HG03103 (cell line): ENCODE data around the gene DHRS4.
"Not testable (repeated sequence)": the region's sequence is repeated elsewhere in the genome, so short reads cannot be mapped to it uniquely, and the experiment has no call there.

Experiments used
- ATAC-seq: cut with Tn5 transposase; IDR thresholded peaks from one replicate; pipeline ENCODE4 v1.9.1; 2021; ENCODE audit warnings: low read depth; ENCODE audit not compliant: unreplicated experiment

Gene DHRS4

DNA sequence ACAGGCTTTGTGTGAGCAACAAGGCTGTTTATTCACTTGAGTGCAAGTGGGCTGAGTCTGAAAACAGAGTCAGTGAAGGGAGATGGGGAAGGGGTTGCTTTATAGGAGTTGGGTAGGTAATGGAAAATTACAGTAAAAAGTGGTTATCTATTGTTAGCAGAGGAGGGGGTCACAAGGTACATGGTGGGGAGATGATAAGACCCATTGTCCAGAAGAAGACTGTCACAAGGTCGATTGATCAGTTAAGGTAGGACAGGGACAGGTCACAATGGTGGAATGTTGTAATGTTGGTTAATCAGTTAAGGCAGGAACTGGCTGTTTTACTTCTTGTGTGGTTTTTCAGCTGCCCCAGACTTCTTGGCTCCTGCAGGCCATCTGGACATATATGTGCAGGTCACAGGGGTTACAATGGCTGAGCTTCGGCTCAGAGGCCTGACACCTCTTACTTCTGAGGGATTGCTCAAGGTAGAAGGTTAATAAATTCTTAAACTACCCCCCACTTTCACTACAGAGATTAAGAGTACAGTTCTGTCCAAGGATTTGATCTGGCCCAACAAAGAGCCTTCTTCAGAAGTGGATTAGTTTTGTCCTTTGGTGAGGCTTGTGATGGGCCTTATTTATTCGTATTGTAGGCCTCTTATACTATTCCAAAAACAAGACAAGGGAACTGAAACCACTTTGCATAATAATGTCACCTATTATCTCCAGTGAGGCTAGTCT, 13.8 kb upstream of the DHRS4 start:
- no peak for ATAC-seq

- no peak for ATAC-seq
These were observed 12.3 kb upstream of the DHRS4 start for GRCh38 chr14:23941230-23941629.

DNA sequence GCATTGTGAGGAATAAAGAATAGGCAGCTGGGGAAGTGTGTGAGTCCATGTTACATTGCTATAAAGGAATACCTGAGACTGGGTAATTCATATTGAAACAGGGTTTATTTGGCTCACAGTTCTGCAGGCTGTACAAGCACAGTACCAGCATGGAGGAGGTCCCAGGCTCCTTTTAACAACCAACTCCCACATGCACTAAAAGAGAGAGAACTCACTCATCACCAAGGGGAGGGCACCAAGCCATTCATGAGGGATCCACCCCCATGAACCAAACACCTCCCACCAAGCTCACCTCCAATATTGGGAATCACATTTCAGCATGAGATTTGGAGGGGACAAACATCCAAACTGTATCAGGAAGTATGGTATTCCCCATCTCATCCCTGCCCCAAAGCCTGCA, 11.9 kb upstream of the DHRS4 start:
- ATAC-seq = no peak

DNA sequence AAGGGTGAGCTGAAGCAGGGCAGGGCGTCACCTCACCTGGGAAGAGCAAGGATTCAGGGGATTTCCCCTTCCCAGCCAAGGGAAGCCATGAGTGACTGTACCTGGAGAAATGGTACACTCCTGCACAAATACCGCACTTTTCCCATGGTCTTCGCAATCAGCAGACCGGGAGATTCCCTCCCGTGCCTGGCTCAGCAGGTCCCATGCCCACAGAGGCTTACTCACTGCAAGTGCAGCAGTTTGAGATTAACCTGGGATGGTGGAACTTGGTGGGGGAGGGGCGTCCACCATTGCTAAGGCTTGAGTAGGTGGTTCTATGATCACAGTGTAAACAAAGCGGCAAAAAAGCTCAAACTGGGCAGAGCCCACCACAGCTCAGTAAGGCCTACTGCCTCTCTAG, 11.0 kb upstream of the DHRS4 start:
- ATAC-seq = no peak

DNA sequence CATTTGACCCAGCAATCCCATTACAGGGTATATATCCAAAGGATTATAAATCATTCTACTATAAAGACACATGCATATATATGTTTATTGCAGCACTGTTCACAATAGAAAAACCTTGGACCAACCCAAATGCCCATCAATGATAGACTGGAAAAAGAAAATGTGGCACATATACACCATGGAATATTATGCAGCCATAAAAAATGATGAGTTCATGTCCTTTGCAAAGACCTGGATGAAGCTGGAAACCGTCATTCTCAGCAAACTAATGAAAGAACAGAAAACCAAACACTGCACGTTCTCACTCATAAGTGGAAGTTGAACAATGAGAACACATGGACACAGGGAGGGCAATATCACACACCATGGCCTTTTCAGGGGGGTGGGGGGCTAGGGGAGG, 4.5 kb upstream of the DHRS4 start:
- ATAC-seq = not testable (repeated sequence)

GRCh38 chr14:23950411-23951135, 3.0 kb upstream of the DHRS4 start:
- ATAC-seq = no peak

DNA sequence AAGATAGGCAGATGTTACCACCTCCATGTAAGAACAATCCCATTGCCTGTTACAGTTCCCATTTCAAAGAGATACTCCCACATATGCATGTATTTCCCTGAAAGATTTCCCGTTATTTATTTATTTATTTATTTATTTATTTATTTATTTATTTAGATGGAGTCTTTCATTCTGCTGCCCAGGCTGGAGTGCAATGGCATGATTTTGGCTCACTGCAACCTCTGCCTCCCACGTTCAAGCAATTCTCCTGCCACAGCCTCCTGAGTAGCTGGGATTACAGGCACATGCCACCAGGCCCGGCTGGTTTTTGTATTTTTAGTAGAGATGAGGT, 2.5 kb upstream of the DHRS4 start:
- not testable (repeated sequence) for ATAC-seq

- no peak for ATAC-seq
These were observed 1.9 kb upstream of the DHRS4 start for GRCh38 chr14:23951590-23952201.

DNA sequence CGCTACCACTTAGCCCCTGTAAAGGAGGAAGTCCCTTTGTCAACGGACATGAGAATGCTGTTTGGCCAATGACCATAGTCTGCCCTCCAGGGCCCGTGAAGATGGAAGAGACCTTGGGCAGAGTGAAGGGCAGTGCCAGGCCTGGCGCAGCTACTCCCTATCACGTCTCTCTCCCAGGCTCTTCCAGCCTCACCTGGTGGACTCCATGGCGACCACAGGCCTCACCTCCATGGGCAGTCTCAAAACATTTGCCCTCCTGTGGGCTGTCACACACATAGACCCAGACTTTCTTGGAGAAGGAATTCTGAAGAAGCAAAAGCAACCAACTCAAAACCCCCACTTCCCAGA, 480 bp upstream of the DHRS4 start:
- not testable (repeated sequence) for ATAC-seq

- ATAC-seq = peak; percentile 14
These were observed 677 bp downstream of the DHRS4 start for GRCh38 chr14:23954279-23954614.

GRCh38 chr14:23954965-23955364, 1.4 kb downstream of the DHRS4 start:
- not testable (repeated sequence) for ATAC-seq

- ATAC-seq = not testable (repeated sequence)
These were observed 2.2 kb downstream of the DHRS4 start for GRCh38 chr14:23955811-23956210.

DNA sequence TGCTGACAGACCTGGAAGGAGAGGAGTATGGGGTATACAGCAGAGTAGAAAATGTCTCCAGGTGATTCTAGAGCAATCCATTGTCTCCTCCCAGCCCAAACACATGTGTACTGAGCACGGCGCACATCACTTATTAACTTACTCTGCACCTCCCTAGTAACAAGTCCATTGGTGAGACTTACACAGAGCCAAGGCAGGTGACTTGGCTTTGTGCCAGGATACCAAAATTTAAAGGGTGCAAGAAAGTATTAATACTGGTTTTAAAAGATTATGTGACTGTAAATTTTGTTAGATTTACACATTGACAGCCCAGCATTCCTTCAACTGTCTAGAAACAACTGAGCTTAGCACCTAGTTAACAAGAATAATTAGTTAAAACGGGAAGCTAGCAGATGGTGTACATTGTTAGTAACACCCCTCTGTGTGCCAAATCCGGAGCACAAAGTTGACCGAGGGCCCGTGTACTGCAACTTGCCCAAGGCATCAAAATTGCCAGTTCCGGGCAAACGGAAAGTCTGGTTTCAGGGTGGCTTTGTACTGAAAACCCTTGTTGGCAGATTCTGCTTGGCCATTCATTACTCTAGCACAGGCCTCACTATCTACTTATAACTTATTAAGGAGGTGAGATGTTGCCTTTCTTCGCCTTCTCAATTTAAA, 4.5 kb downstream of the DHRS4 start:
- not testable (repeated sequence) for ATAC-seq

DNA sequence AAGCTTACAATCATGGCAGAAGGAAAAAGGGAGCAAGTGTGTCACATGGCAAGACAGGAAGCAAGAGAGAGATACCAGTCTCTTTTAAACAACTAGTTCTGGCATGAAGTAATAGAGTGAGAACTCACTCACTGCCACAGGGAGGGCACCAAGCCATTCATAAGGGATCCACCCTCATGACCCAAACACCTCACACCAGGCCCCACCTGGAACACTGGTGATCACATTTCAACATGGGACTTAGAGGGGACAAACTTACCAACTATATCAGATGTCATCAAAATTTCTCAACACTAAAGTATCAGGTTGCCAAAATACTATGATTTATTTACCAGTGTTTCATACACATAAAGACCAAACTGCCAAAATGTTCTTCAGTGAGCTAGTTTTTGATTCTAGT, 7.3 kb downstream of the DHRS4 start:
- not testable (repeated sequence) for ATAC-seq

DNA sequence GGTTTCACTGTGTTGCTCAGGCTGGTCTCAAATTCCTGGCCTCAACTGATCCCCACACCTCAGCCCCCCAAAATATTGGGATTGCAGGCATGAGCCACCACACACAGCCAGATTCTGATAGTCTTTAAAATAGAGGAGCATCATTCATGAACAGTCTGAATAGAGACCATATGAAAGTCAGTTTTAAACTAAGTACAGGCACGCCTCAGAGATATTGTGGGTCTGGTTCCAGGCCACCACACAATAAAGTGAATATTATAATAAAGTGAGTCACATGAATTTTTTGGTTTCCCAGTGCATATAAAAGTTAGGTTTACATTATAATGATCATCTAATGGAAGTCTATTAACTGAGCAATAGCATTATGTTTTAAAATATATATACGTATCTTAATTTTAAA, 8.1 kb downstream of the DHRS4 start:
- ATAC-seq = not testable (repeated sequence)

DNA sequence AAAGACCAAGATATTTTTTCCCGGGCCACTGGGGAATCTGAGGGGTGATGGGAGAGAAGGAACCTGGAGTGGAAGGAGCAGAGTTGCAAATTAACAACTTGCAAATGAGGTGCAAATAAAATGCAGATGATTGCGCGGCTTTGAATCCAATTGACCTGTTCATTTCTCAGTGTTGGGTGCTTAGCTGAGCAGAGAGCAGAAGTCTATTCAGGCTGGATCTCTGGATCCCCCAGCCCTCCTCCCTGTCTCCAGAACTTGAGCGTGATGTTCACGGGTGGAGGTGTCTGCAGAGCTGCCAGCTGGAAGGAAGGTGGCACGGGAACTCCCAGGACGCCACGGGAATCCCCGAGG, 15.5 kb downstream of the DHRS4 start:
- ATAC-seq = not testable (repeated sequence)

- ATAC-seq = peak; percentile 75
These were observed 16.1 kb downstream of the DHRS4 start for GRCh38 chr14:23969481-23970282.

GRCh38 chr14:23970283-23970659, 16.7 kb downstream of the DHRS4 start:
- ATAC-seq = not testable (repeated sequence)

GRCh38 chr14:23973178-23973577, 19.6 kb downstream of the DHRS4 start:
- ATAC-seq = not testable (repeated sequence)

DNA sequence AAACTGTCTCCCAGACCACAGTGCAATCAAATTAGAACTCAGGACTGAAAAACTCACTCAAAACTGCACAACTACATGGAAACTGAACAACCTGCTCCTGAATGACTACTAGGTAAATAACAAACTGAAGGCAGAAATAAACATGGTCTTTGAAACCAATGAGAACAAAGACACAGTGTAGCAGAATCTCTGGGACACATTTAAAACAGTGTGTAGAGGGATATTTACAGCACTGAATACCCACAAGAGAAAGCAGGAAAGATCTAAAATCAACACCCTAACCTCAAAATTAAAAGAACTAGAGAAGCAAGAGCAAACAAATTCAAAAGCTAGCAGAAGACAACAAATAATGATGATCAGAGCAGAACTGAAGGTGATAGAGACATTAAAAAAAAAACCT, 20.5 kb downstream of the DHRS4 start:
- not testable (repeated sequence) for ATAC-seq

DNA sequence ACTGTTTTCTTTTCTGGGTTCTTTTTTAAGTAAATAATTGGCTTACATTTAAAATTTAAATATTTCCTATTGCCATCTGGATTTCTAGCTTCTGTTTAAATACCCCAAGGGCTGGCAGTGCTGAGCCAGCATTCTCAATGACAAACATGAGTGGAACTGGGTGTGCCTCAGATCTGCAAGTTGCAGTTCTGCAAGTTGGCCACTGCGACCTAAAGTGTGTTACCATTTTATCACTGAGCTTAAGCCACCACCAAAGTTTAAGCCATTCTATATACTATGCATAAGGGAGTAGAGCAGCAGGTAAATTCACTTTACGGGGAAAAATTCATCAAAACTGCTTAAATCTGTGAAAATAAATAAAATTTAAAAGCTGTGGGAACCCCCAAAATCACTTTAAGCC, 23.6 kb downstream of the DHRS4 start:
- ATAC-seq = not testable (repeated sequence)
